ENCODE results near the gene MAD1L1. TPM values are rescaled to one million over a fixed set of nuclear protein-coding genes. Genes with fewer than 3 reads are reported as not detected.

MAD1L1 gene
- total RNA-seq, 2 donors from 2014 or later = 59.1 to 61.4 TPM

DNA sequence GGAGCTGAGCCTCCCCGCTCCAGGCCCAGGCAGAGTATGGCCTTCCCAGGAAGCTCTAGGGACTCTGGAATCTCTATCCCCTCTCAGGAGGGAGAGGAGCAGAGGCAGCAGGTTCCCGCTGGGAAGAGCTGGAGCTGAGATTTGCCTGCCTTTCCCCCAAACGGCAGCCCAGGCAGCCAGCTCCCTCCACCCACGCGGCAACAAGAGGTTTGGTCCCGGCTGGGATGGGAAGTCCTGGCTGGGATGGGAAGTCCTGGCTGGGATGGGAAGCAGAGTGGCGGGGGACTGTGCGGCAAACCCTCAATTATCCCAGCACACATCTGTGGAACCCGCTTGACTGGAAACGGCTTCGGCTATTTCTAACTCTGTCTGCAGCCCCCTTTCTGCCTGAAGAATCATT, 339.7 kb downstream of the MAD1L1 start:
- H3K9ac ChIP-seq (ENCODE audit: extremely low read depth, low read length, poor library complexity, severe bottlenecking) = no peak overlapping the region
- WGBS, 2 experiments (ENCODE audit: insufficient coverage in 1 of 2, insufficient read length in 1 of 2) = 88 to 91% methylated on average over 3 to 11 of the region's 11 CpGs
- H3K36me3 ChIP-seq (ENCODE audit: control insufficient read depth, insufficient read depth, low read length) = peaks cover 9% of the 10 kb centered on the region
- Mint-ChIP-seq H3K9me3 (peaks cover 3% of the 10 kb centered on the region), H3K27me3 (ENCODE audit: insufficient read depth) (no peaks in the 10 kb centered on the region), H3K27ac (no peak overlapping the region), H3K36me3 (ENCODE audit: low read depth) (peaks cover 11% of the 10 kb centered on the region), H3K4me1 (no peaks in the 10 kb centered on the region), H3K4me3 (no peak overlapping the region)
- no peak overlapping the region for H3K4me3 ChIP-seq (ENCODE audit: low read length)
- H3K27ac ChIP-seq (ENCODE audit: low read depth, low read length) = peak overlapping the region; percentile 38
- H3K27me3 ChIP-seq (ENCODE audit: control insufficient read depth, insufficient read depth, low read length, poor library complexity, severe bottlenecking) = no peaks in the 10 kb centered on the region
- no peak for DNase-seq
- no peaks in the 10 kb centered on the region for H3K4me1 ChIP-seq (ENCODE audit: control insufficient read depth, insufficient read depth, low read length)
- peaks cover 4% of the 10 kb centered on the region for H3K9me3 ChIP-seq (ENCODE audit: control insufficient read depth, low read length)
- TF ChIP-seq CTCF (conservative IDR thresholded peaks at IDR 0.05) = no peak

DNA sequence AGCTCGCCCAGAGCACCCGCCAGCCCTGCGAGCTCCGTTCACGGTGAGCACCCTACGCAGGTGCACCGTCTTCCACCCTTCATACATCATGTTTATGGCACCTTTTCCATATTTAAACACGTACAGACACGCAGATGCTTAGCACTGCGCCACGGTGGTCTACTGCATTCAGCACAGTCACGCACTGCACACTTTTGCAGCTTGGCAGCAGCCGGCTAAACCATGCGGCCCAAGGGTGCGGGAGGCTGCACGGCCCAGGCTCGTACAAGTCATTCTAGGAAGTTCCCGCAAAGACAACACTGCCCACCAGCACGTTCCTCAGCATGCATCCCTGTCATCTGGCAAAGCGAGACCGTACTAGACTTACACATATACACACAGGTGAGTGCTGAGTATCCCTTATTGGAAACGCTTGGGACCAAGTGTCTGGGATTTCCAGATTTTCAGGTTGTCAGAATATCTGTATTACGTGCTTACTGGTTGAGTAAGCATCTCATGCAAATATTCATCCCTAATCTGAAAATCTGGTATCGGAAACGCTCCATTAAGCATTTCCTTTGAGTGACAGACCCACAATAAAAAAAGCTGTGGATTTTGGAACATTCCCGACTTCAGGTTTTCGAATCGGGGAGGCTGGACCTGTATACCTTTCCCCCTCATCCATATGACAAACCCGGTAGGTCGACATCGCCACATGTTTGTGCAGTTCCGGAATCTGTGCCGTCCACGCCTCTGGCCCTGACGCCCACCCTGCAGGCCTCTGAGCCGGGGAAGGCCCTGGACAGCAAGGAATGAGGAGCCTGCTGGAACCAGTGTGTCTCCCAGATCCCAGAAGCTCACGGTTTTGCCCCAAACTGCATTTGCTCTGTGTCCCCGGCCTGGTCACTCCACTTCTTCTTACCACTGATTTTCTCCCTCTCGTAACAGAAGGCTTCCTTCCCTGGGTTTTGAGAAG, 340.5 kb downstream of the MAD1L1 start:
- Mint-ChIP-seq H3K27ac (no peak overlapping the region), H3K4me3 (no peak overlapping the region), H3K36me3 (ENCODE audit: low read depth) (peaks cover 19% of the 10 kb centered on the region), H3K27me3 (ENCODE audit: insufficient read depth) (no peaks in the 10 kb centered on the region), H3K4me1 (no peaks in the 10 kb centered on the region), H3K9me3 (peaks cover 3% of the 10 kb centered on the region)
- WGBS, 2 experiments (ENCODE audit: insufficient coverage in 1 of 2, insufficient read length in 1 of 2) = 94 to 98% methylated on average over 35 to 38 of the region's 39 CpGs
- H3K9me3 ChIP-seq (ENCODE audit: control insufficient read depth, low read length) = peaks cover 7% of the 10 kb centered on the region
- no peak for TF ChIP-seq CTCF (conservative IDR thresholded peaks at IDR 0.05)
- no peak for DNase-seq
- no peaks in the 10 kb centered on the region for H3K4me1 ChIP-seq (ENCODE audit: control insufficient read depth, insufficient read depth, low read length)
- no peak overlapping the region for H3K9ac ChIP-seq (ENCODE audit: extremely low read depth, low read length, poor library complexity, severe bottlenecking)
- H3K27ac ChIP-seq (ENCODE audit: low read depth, low read length) = peak overlapping the region; percentile 38
- H3K36me3 ChIP-seq (ENCODE audit: control insufficient read depth, insufficient read depth, low read length) = peaks cover 16% of the 10 kb centered on the region
- no peak overlapping the region for H3K4me3 ChIP-seq (ENCODE audit: low read length)
- no peaks in the 10 kb centered on the region for H3K27me3 ChIP-seq (ENCODE audit: control insufficient read depth, insufficient read depth, low read length, poor library complexity, severe bottlenecking)

DNA sequence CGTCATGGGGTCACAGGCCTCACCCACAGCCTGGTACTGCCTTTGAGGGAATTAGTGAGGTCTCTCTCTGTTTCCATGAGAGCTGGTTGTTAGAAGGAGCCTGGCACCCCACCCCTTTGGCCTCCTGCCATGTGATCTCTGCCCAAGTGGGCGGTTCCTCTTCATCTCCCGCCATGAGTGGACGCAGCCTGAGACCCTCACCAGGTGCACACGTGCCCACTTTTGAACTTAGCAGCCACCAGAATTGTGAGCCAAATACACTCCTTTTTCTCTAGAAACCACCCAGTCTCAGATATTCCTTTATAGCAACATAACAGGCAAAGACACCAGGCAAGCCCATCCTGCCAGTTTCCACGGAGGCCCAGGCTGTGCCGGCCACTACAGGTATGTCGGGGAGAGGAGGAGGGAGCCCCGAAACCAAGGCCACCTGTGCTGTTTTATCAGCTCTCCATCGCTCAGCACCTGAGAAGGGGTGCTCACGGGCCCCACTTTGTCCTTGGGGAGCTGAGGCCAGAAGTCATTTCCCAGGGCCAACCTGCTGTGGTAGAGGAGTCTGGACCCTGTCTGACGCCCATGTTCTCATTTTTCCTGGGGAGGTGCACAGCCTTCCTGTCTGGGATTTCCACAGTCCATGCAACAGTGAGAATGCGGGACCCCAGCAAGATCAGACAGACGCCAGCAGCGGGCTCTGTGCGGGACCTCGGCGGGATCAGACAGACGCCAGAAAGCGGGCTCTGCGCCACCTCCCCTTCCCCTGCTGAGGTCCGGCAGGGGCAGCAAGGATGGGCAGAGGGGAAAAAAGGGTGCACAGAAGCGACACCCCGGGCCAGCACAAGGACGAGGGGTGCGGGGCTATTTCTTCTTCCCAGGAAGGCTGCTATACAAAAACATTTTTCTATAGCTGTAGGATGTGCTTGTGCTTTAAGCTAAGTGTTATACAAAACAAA, 342.2 kb downstream of the MAD1L1 start:
- Histone ChIP-seq H3K9me3 (ENCODE audit: control insufficient read depth, low read length) (peaks cover 7% of the 10 kb centered on the region), H3K27ac (ENCODE audit: low read depth, low read length) (no peak overlapping the region), H3K4me1 (ENCODE audit: control insufficient read depth, insufficient read depth, low read length) (peaks cover 3% of the 10 kb centered on the region), H3K9ac (ENCODE audit: extremely low read depth, low read length, poor library complexity, severe bottlenecking) (no peak overlapping the region), H3K4me3 (ENCODE audit: low read length) (no peak overlapping the region), H3K27me3 (ENCODE audit: control insufficient read depth, insufficient read depth, low read length, poor library complexity, severe bottlenecking) (no peaks in the 10 kb centered on the region), H3K36me3 (ENCODE audit: control insufficient read depth, insufficient read depth, low read length) (peaks cover 18% of the 10 kb centered on the region)
- Mint-ChIP-seq H3K27me3 (ENCODE audit: insufficient read depth) (no peaks in the 10 kb centered on the region), H3K4me1 (no peaks in the 10 kb centered on the region), H3K4me3 (no peak overlapping the region), H3K27ac (peak overlapping the region; percentile 57), H3K9me3 (peaks cover 3% of the 10 kb centered on the region), H3K36me3 (ENCODE audit: low read depth) (peaks cover 25% of the 10 kb centered on the region)
- WGBS, 2 experiments (ENCODE audit: insufficient coverage in 1 of 2, insufficient read length in 1 of 2) = 95 to 98% methylated on average over 11 to 26 of the region's 26 CpGs
- TF ChIP-seq CTCF (conservative IDR thresholded peaks at IDR 0.05) = no peak
- DNase-seq = no peak

All from endodermal cell (in vitro differentiated cells).